ENCODE measurements around the gene SDHAF3.

Gene SDHAF3

GRCh38 chr7:97224316-97224715, 106.8 kb downstream of the SDHAF3 start:
- no peak for DNase-seq

DNA sequence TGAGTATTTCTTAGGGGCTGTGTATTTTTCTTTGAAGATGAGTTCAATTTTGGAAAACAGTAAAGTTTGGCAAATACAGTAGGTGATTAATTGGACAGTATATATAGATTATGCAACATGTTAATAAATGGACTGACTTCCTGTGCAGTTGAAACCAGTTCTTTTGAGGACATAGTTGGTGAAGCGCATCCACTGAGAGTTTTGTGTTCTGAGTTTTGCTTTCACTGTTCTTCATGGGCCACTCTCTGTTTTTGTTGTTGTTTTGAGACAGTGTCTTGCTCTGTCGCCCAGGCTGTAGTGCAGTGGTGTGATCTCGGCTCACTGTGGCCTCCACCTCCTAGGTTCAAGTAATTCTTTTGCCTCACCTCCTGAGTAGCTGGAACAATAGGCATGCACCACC, 109.0 kb downstream of the SDHAF3 start:
- no peak for DNase-seq

All from activated naive CD4-positive, alpha-beta T cell treated with Interleukin-2 at 50 U/mL for 16 hours (primary cell).